ENCODE data around the gene DMKN. TPM values are rescaled to one million over a fixed set of nuclear protein-coding genes. Genes with fewer than 3 reads are reported as not detected.
A peak's percentile ranks its signal among the peaks of the same experiment; 100 is the strongest.

Gene DMKN
- total and polyA plus RNA-seq, 2 donors from 2014 or later: 137 to 150 TPM

- no peaks in the 10 kb centered on the region for H3K9me3 ChIP-seq (ENCODE audit: control insufficient read depth in 2 of 3, insufficient read depth in 1 of 3, low read length in 3 of 3)
These were observed 2.9 kb upstream of the DMKN start for GRCh38 chr19:35516310-35516709.

GRCh38 chr19:35514282-35514809 lies 897 bp upstream of the DMKN start:
- no peaks in the 10 kb centered on the region for H3K9me3 ChIP-seq (ENCODE audit: control insufficient read depth in 2 of 3, insufficient read depth in 1 of 3, low read length in 3 of 3)
- FAIRE-seq (no peak), DNase-seq (peak in 3 of 5 donors; percentile 38 to 57 (median 39))
- H3K36me3 ChIP-seq (ENCODE audit: control insufficient read depth in 2 of 3, insufficient read depth in 3 of 3, low read length in 3 of 3): no peaks in the 10 kb centered on the region
- no peak overlapping the region for H3K27ac ChIP-seq (ENCODE audit: low read depth in 2 of 2, low read length in 2 of 2)
- H3K4me1 ChIP-seq (ENCODE audit: control insufficient read depth in 2 of 3, insufficient read depth in 2 of 3, low read depth in 1 of 3, low read length in 3 of 3): peaks cover 0 to 7% (median 0%) of the 10 kb centered on the region in 3 donors
- no peak overlapping the region for H3K4me3 ChIP-seq (ENCODE audit: low read length in 3 of 3)
- no peak for TF ChIP-seq CTCF (IDR thresholded peaks at IDR 0.05; ENCODE audit: borderline replicate concordance, extremely low read depth, insufficient read depth)
- H3K27me3 ChIP-seq (ENCODE audit: control insufficient read depth, insufficient read depth, low read length): no peaks in the 10 kb centered on the region
- H3K9ac ChIP-seq (ENCODE audit: low read length in 3 of 3): no peak overlapping the region
- intact Hi-C loops (cut with DNase I): no loop called here

More at GRCh38 chr19:35516310-35516709, 2.9 kb upstream of the DMKN start:
- DNase-seq (no peak), FAIRE-seq (no peak)
- no peaks in the 10 kb centered on the region for H3K36me3 ChIP-seq (ENCODE audit: control insufficient read depth in 2 of 3, insufficient read depth in 3 of 3, low read length in 3 of 3)
- intact Hi-C loops (cut with DNase I): no loop called here
- H3K9ac ChIP-seq (ENCODE audit: low read length in 3 of 3): no peak overlapping the region
- H3K27ac ChIP-seq (ENCODE audit: low read depth in 2 of 2, low read length in 2 of 2): no peak overlapping the region
- no peak for TF ChIP-seq CTCF (IDR thresholded peaks at IDR 0.05; ENCODE audit: borderline replicate concordance, extremely low read depth, insufficient read depth)
- H3K4me3 ChIP-seq (ENCODE audit: low read length in 3 of 3): no peak overlapping the region
- H3K27me3 ChIP-seq (ENCODE audit: control insufficient read depth, insufficient read depth, low read length): no peaks in the 10 kb centered on the region
- H3K4me1 ChIP-seq (ENCODE audit: control insufficient read depth in 2 of 3, insufficient read depth in 2 of 3, low read depth in 1 of 3, low read length in 3 of 3): no peaks in the 10 kb centered on the region

GRCh38 chr19:35512831-35513627 lies 420 bp downstream of the DMKN start:
- FAIRE-seq (no peak), DNase-seq (no peak)

More at GRCh38 chr19:35512831-35513627, 420 bp downstream of the DMKN start:
- no peaks in the 10 kb centered on the region for H3K27me3 ChIP-seq (ENCODE audit: control insufficient read depth, insufficient read depth, low read length)
- H3K9me3 ChIP-seq (ENCODE audit: control insufficient read depth in 2 of 3, insufficient read depth in 1 of 3, low read length in 3 of 3): no peaks in the 10 kb centered on the region
- H3K27ac ChIP-seq (ENCODE audit: low read depth in 2 of 2, low read length in 2 of 2): no peak overlapping the region
- intact Hi-C loops (cut with DNase I): no loop called here
- TF ChIP-seq CTCF (IDR thresholded peaks at IDR 0.05; ENCODE audit: borderline replicate concordance, extremely low read depth, insufficient read depth): no peak
- no peak overlapping the region for H3K9ac ChIP-seq (ENCODE audit: low read length in 3 of 3)
- H3K36me3 ChIP-seq (ENCODE audit: control insufficient read depth in 2 of 3, insufficient read depth in 3 of 3, low read length in 3 of 3): no peaks in the 10 kb centered on the region
- peaks cover 0 to 7% (median 0%) of the 10 kb centered on the region in 3 donors for H3K4me1 ChIP-seq (ENCODE audit: control insufficient read depth in 2 of 3, insufficient read depth in 2 of 3, low read depth in 1 of 3, low read length in 3 of 3)
- no peak overlapping the region for H3K4me3 ChIP-seq (ENCODE audit: low read length in 3 of 3)
